Measurements from ENCODE around the gene HSFX3. TPM values are rescaled to one million over a fixed set of nuclear protein-coding genes. Genes with fewer than 3 reads are reported as not detected.
"Not testable (repeated sequence)": the region's sequence is repeated elsewhere in the genome, so short reads cannot be mapped to it uniquely, and the experiment has no call there.

Gene HSFX3
- total RNA-seq, 1 donor from 2014 or later, result not detected

DNA sequence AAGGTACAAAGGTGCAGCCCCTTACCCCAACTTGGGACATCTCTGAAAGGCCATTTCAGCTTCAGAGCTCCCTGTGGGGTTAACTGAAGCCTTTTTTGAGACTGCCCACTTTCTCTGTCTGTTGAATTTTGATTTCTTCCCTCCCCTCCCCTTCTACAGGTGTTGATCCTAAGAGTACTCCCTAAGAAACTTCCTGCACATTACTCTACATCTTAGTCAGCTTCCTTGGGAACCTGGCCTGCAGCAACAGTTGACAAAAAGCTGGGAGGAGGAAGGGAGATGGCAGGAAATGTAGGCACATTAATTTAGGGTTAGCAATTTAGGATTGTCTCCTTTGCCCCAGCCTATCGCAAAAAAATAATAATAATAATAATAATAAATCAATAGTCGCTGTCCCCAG, 43.4 kb downstream of the HSFX3 start:
- Histone ChIP-seq H3K27ac (no peak overlapping the region), H3K27me3 (ENCODE audit: low read depth) (no peaks in the 10 kb centered on the region), H3K36me3 (peaks cover 9% of the 10 kb centered on the region), H3K4me1 (peaks cover 4% of the 10 kb centered on the region), H3K9me3 (no peaks in the 10 kb centered on the region), H3K4me3 (no peak overlapping the region)
- TF ChIP-seq, protein P1, sequence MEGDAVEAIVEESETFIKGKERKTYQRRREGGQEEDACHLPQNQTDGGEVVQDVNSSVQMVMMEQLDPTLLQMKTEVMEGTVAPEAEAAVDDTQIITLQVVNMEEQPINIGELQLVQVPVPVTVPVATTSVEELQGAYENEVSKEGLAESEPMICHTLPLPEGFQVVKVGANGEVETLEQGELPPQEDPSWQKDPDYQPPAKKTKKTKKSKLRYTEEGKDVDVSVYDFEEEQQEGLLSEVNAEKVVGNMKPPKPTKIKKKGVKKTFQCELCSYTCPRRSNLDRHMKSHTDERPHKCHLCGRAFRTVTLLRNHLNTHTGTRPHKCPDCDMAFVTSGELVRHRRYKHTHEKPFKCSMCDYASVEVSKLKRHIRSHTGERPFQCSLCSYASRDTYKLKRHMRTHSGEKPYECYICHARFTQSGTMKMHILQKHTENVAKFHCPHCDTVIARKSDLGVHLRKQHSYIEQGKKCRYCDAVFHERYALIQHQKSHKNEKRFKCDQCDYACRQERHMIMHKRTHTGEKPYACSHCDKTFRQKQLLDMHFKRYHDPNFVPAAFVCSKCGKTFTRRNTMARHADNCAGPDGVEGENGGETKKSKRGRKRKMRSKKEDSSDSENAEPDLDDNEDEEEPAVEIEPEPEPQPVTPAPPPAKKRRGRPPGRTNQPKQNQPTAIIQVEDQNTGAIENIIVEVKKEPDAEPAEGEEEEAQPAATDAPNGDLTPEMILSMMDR (IDR thresholded peaks at IDR 0.05), result no peak
- intact Hi-C loops (cut with DNase I), result no loop called here
- DNase-seq (no peak), ATAC-seq (no peak)

DNA sequence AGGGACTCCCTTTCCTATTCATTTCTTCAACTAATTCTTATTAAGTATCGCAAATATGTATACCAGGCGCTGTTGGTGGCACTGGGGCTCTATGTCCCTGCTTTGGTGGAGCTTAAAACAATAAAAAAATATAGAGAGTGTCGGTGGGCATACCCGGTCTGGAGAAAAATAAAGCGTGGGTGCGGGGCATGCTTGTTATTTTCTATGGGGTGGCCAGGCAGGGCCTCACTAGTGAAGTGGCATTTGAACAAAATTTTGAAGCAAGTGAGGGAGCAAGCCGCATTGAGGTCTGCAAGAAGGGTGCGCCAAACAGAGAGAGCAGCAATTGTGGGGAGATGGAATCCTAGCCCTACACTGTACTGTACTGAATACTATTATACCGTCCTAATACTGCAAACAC, 44.1 kb downstream of the HSFX3 start:
- peaks cover 4% of the 10 kb centered on the region for H3K4me1 ChIP-seq
- ATAC-seq, result no peak
- TF ChIP-seq, protein P1 (IDR thresholded peaks at IDR 0.05), result no peak
- peaks cover 16% of the 10 kb centered on the region for H3K36me3 ChIP-seq
- intact Hi-C loops (cut with DNase I), result no loop called here
- no peak for DNase-seq
- H3K9me3 ChIP-seq, result no peaks in the 10 kb centered on the region
- H3K27me3 ChIP-seq (ENCODE audit: low read depth), result no peaks in the 10 kb centered on the region
- H3K27ac ChIP-seq, result peak overlapping the region; percentile 90
- peak overlapping the region; percentile 67 for H3K4me3 ChIP-seq

DNA sequence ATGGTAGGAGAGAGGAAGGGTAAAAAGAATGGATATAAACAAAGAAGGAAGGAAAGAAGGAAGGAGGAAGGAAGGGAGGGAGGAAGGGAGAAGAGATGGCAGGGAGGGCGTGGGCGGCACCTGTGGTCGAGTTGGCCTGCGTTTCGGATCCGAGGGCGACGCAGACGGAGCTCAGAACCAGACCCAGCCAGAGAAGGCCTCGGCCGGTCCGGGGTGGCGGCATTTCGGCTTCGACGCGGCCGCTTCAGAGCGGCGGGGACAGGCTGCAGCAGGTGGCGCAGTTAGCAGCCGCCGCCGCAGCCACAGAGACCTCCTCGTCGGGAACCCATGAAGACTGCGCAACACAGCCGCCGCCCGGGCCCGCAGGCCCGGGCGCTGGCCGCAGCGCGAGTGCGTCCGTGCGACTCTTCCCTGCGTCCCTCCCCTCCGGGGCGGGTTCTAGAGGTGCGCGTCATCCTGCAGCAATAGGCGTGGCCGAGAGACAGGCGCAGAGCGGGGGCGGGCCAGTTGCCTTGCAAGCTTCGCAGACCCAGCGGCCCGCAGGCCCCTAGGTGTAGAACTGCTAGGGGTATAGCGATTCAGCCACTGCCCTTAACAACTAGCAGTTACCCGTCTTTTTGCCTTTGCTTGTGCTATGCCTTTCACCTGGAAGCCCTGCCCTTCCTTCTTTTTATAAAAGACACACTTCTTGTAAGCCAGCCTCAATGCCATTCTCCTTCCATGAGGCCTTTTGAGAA, 44.6 kb downstream of the HSFX3 start, which contains the start of gene IDS:
Gene IDS, minus strand, starts transcription at position 392 of the 737 bp plus-strand sequence. Its CDS starts 169 bp downstream, at position 223.
- H3K27me3 ChIP-seq (ENCODE audit: low read depth), result no peaks in the 10 kb centered on the region
- peak within 1 kb of the TSS; percentile 90 for H3K27ac ChIP-seq
- TF ChIP-seq, protein P1 (IDR thresholded peaks at IDR 0.05), result no peak
- ATAC-seq (peak; percentile 96), DNase-seq (peak; percentile 94)
- peaks cover 4% of the 10 kb centered on the region for H3K4me1 ChIP-seq
- peak within 1 kb of the TSS; percentile 67 for H3K4me3 ChIP-seq
- intact Hi-C loops (cut with DNase I), result no loop called here
- H3K9me3 ChIP-seq, result no peaks in the 10 kb centered on the region
- H3K36me3 ChIP-seq, result peaks cover 22% of the 10 kb centered on the region

DNA sequence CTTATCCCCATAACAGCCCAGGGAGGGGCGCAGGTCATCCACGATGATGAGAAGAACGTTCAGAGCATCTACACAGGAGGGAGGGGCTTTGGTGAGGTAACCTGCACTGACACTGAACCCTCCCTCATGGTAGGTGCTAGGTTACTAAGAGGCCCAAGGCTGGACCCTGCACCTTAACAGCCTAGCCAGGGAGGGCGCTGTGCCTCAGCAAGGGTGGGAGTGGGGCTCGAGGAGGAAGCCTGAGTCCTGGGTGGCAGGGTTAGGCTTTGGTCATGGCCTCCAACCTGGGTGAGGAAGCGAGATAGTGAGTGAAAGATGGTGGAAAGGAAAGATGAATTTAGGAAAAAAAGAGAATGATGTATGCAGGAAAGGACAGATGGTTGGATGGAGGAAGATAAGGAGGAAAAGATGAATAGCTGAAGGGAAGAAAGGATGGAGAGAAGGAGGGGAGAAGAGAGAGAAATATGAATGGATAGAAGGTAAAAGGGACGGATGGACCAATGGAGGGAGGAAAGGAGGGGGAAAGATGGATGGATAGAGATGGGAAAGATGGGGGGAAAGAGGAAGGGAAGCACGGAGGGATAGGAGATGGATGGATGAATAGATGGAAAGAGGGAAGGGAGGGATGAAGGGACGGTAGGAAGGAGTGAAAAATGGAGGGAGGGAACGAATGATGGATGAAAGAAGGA, 45.4 kb downstream of the HSFX3 start:
- H3K27ac ChIP-seq, result peak overlapping the region; percentile 90
- intact Hi-C loops (cut with DNase I), result no loop called here
- TF ChIP-seq, protein P1 (IDR thresholded peaks at IDR 0.05), result no peak
- H3K4me3 ChIP-seq, result peak overlapping the region; percentile 67
- H3K27me3 ChIP-seq (ENCODE audit: low read depth), result no peaks in the 10 kb centered on the region
- H3K36me3 ChIP-seq, result peaks cover 29% of the 10 kb centered on the region
- ATAC-seq (peak; percentile 48 to 71), DNase-seq (peak; percentile 50)
- H3K4me1 ChIP-seq, result peaks cover 4% of the 10 kb centered on the region
- no peaks in the 10 kb centered on the region for H3K9me3 ChIP-seq

DNA sequence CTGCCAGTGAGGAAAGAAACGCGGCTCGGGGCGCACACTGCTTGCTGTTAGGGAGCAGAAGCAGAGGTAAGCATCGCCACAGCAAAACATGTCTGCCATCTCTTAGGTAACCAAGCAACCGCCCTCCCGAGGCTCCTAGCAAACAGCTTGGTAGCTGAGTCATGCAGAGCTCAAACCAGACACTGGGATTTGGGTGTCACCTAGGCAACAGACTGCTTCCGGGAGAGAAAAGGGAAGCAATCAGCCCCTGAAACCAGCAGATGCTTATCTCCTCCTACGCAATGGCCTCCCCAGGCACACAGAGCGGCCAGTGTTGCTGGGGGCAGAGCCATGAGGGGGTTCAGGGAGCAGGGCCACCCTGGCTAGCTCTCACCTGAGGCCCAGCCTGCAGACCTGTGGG, 46.3 kb downstream of the HSFX3 start:
- Histone ChIP-seq H3K36me3 (peaks cover 38% of the 10 kb centered on the region), H3K27ac (peak overlapping the region; percentile 90)
- DNase-seq (peak; percentile 56), ATAC-seq (peak; percentile 65 to 79)
- H3K27me3 ChIP-seq (ENCODE audit: low read depth); H3K9me3 ChIP-seq; intact Hi-C loops (cut with DNase I); H3K4me3 ChIP-seq; H3K4me1 ChIP-seq: not testable (repeated sequence)

DNA sequence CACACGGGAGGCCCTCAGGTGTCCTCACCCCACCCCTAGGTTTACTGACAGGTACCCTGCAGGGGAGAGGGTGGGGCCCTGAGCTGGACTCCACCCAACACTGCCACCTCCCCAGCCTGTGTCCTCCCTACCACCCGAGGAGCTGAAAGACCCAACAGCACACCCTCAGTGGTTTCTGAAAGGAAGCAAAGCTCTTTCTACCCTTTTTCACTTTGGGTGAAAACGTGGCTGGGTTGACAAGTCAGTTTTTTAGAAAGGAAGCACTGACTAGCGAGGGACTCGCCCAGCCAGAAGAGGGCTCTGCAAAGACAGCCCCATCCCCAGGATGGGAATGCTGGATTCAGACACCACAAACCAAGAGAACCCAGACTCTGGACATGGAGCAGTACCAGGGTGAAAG, 46.8 kb downstream of the HSFX3 start:
- intact Hi-C loops (cut with DNase I); DNase-seq; H3K4me3 ChIP-seq; H3K27me3 ChIP-seq (ENCODE audit: low read depth); ATAC-seq; H3K27ac ChIP-seq; H3K4me1 ChIP-seq; H3K9me3 ChIP-seq: not testable (repeated sequence)
- H3K36me3 ChIP-seq, result peaks cover 43% of the 10 kb centered on the region

Measured in lower lobe of right lung (tissue), 2 donors.